ENCODE data around the gene GRIK2. TPM values are rescaled to one million over a fixed set of nuclear protein-coding genes. Genes with fewer than 3 reads are reported as not detected.

GRIK2 gene
- total RNA-seq, 1 experiment from 2014 or later, result 0.70 TPM

- Histone ChIP-seq H3K4me1 (ENCODE audit: insufficient read depth, low read length) (no peaks in the 10 kb centered on the region), H3K18ac (ENCODE audit: insufficient read length, low read depth, low read length) (no peak overlapping the region), H3K4me2 (ENCODE audit: insufficient read depth, insufficient read length, low read length) (no peak overlapping the region), H2AFZ (ENCODE audit: low read length) (no peak overlapping the region), H3K14ac (ENCODE audit: insufficient read depth, low read length) (no peak overlapping the region), H2BK5ac (ENCODE audit: insufficient read length, low read length) (no peak overlapping the region), H4K91ac (ENCODE audit: insufficient read length, low read depth, low read length) (no peak overlapping the region), H3K79me2 (ENCODE audit: insufficient read depth, low read length) (no peaks in the 10 kb centered on the region), H3K9ac (ENCODE audit: extremely low read depth, insufficient read length, low read length) (no peak overlapping the region), H2BK120ac (ENCODE audit: low read depth, low read length, poor library complexity, severe bottlenecking) (no peak overlapping the region), H3K56ac (ENCODE audit: insufficient read length, low read depth, low read length) (no peak overlapping the region), H3K27ac (ENCODE audit: insufficient read length, low read depth, low read length) (no peak overlapping the region), H3K27me3 (ENCODE audit: insufficient read depth, low read length) (no peaks in the 10 kb centered on the region), H3K23me2 (ENCODE audit: insufficient read length, low read depth, low read length, poor library complexity, severe bottlenecking) (no peaks in the 10 kb centered on the region), H3K9me3 (ENCODE audit: control insufficient read depth, low read depth, low read length) (no peaks in the 10 kb centered on the region), H2BK20ac (ENCODE audit: low read depth, low read length, poor library complexity, severe bottlenecking) (no peak overlapping the region), H3K79me1 (ENCODE audit: insufficient read depth, low read depth, low read length, poor library complexity, severe bottlenecking) (no peaks in the 10 kb centered on the region), H2AK5ac (ENCODE audit: insufficient read length, low read length) (no peak overlapping the region), H3T11ph (ENCODE audit: low read length) (no peak overlapping the region), H3K23ac (ENCODE audit: insufficient read length, low read depth, low read length) (no peak overlapping the region), H4K5ac (ENCODE audit: insufficient read length, low read depth, low read length) (no peak overlapping the region), H2BK15ac (ENCODE audit: low read depth, low read length) (no peak overlapping the region), H2BK12ac (ENCODE audit: insufficient read length, low read depth, low read length) (no peak overlapping the region), H4K8ac (replicated peaks; ENCODE audit: insufficient read length, low read depth, low read length) (no peak overlapping the region), H4K20me1 (ENCODE audit: control insufficient read depth, insufficient read depth, insufficient read length) (no peaks in the 10 kb centered on the region), H3K4ac (ENCODE audit: low read depth, low read length) (no peak overlapping the region)
- H3K4me1 Mint-ChIP-seq, result peaks cover 5 to 11% of the 10 kb centered on the region in 2 experiments; a peak in 3 of 4 replicates
- DNase-seq, result no peak
- no peak for TF ChIP-seq CTCF (conservative IDR thresholded peaks at IDR 0.05)
- H3K27ac Mint-ChIP-seq, result no peak overlapping the region
- no CpG with 5 or more reads among the region's 4 CpGs for WGBS (ENCODE audit: extremely low coverage, insufficient read length, low lambda C conversion rate)
- H3K4me3 Mint-ChIP-seq, result no peak overlapping the region
- H3K27me3 Mint-ChIP-seq (ENCODE audit: low read depth), result no peaks in the 10 kb centered on the region
- H3K36me3 Mint-ChIP-seq (ENCODE audit: insufficient read depth in 1 of 3, low read depth in 3 of 3), result no peaks in the 10 kb centered on the region
- no peaks in the 10 kb centered on the region for H3K9me3 Mint-ChIP-seq
These were observed 59.7 kb downstream of the GRIK2 start for GRCh38 chr6:101453221-101453620.

Data from H9 (cell line).